GM19025 (cell line): Measurements from ENCODE around the gene SGPP1.
"Not testable (repeated sequence)": the region's sequence is repeated elsewhere in the genome, so short reads cannot be mapped to it uniquely, and the experiment has no call there.

Experiments
- ATAC-seq: cut with Tn5 transposase; IDR thresholded peaks from one replicate; pipeline ENCODE4 v1.9.1; 2021; ENCODE audit warnings: mild to moderate bottlenecking, low read depth, moderate library complexity; ENCODE audit not compliant: unreplicated experiment

The SGPP1 gene

GRCh38 chr14:63727231-63727735 lies 582 bp downstream of the SGPP1 start:
- ATAC-seq: peak; percentile 34

GRCh38 chr14:63726499-63726898 lies 1.4 kb downstream of the SGPP1 start:
- no peak for ATAC-seq

- no peak for ATAC-seq
Measured at GRCh38 chr14:63725786-63726460, 1.9 kb downstream of the SGPP1 start.

GRCh38 chr14:63717702-63718101 lies 10.2 kb downstream of the SGPP1 start:
- ATAC-seq: no peak

- no peak for ATAC-seq
Measured at GRCh38 chr14:63715360-63715759, 12.5 kb downstream of the SGPP1 start.

GRCh38 chr14:63713764-63714163 lies 14.1 kb downstream of the SGPP1 start:
- ATAC-seq: no peak

- ATAC-seq: no peak
Measured at GRCh38 chr14:63713058-63713457, 14.8 kb downstream of the SGPP1 start.

- no peak for ATAC-seq
Measured at GRCh38 chr14:63712123-63712522, 15.7 kb downstream of the SGPP1 start.

- ATAC-seq: no peak
Measured at GRCh38 chr14:63710497-63710896, 17.4 kb downstream of the SGPP1 start.

GRCh38 chr14:63709589-63709988 lies 18.3 kb downstream of the SGPP1 start:
- ATAC-seq: no peak

GRCh38 chr14:63707216-63707615 lies 20.6 kb downstream of the SGPP1 start:
- ATAC-seq: no peak

GRCh38 chr14:63705561-63706070 lies 22.2 kb downstream of the SGPP1 start:
- ATAC-seq: peak; percentile 56

- not testable (repeated sequence) for ATAC-seq
Measured at GRCh38 chr14:63702530-63702929, 25.3 kb downstream of the SGPP1 start.

GRCh38 chr14:63701606-63702299 lies 26.1 kb downstream of the SGPP1 start:
- no peak for ATAC-seq

GRCh38 chr14:63692310-63693020 lies 35.4 kb downstream of the SGPP1 start:
- no peak for ATAC-seq

GRCh38 chr14:63689132-63689531 lies 38.7 kb downstream of the SGPP1 start:
- no peak for ATAC-seq

- ATAC-seq: no peak
Measured at GRCh38 chr14:63686926-63687325, 40.9 kb downstream of the SGPP1 start.

GRCh38 chr14:63685401-63685800 lies 42.5 kb downstream of the SGPP1 start:
- ATAC-seq: no peak

- ATAC-seq: no peak
Measured at GRCh38 chr14:63682727-63683593, 44.9 kb downstream of the SGPP1 start.

- no peak for ATAC-seq
Measured at GRCh38 chr14:63678536-63678935, 49.3 kb downstream of the SGPP1 start.
